ENCODE measurements around the gene PTPRE. TPM values are rescaled to one million over a fixed set of nuclear protein-coding genes. Genes with fewer than 3 reads are reported as not detected.

The PTPRE gene
- total and polyA plus RNA-seq, 7 donors, result 0.48 to 4.5 (median 2.7) TPM

DNA sequence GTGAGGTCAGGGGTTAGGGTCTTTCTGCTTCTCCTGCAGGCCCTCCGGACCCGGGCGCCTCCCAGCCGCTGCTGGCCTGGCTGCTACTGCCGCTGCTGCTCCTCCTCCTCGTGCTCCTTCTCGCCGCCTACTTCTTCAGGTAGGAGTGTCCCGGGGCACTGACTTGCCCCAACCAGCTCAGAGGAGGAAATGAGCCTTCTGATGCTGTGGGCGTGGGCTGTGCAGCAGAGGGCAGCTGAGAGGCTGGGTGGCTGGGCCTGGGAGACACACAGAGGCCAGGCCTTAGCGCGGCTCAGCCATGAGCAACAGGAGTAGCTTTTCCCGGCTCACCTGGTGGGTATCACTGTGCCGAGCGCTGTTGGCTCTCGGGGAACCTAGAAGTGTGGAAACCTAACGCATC, 140.4 kb downstream of the PTPRE start:
- Histone ChIP-seq H3K4me3 (peak overlapping the region; percentile 44), H3K4me1 (no peaks in the 10 kb centered on the region), H3K36me3 (ENCODE audit: insufficient read depth in 1 of 2, low read depth in 1 of 2) (no peaks in the 10 kb centered on the region), H3K27me3 (ENCODE audit: insufficient read depth in 3 of 3, low read length in 2 of 3) (peaks cover 0 to 3% (median 0%) of the 10 kb centered on the region in 3 donors), H3K27ac (no peak overlapping the region), H3K9me3 (no peaks in the 10 kb centered on the region)
- ATAC-seq (peak; percentile 52 to 74 (median 62)), DNase-seq (peak; percentile 55 to 80)
- intact Hi-C loops (cut with DNase I), result no loop called here
- 66 to 68% (median 67%) methylated on average over 17 of the region's 17 CpGs for WGBS, 3 donors
- TF ChIP-seq, protein P1, sequence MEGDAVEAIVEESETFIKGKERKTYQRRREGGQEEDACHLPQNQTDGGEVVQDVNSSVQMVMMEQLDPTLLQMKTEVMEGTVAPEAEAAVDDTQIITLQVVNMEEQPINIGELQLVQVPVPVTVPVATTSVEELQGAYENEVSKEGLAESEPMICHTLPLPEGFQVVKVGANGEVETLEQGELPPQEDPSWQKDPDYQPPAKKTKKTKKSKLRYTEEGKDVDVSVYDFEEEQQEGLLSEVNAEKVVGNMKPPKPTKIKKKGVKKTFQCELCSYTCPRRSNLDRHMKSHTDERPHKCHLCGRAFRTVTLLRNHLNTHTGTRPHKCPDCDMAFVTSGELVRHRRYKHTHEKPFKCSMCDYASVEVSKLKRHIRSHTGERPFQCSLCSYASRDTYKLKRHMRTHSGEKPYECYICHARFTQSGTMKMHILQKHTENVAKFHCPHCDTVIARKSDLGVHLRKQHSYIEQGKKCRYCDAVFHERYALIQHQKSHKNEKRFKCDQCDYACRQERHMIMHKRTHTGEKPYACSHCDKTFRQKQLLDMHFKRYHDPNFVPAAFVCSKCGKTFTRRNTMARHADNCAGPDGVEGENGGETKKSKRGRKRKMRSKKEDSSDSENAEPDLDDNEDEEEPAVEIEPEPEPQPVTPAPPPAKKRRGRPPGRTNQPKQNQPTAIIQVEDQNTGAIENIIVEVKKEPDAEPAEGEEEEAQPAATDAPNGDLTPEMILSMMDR (IDR thresholded peaks at IDR 0.05), result no peak

DNA sequence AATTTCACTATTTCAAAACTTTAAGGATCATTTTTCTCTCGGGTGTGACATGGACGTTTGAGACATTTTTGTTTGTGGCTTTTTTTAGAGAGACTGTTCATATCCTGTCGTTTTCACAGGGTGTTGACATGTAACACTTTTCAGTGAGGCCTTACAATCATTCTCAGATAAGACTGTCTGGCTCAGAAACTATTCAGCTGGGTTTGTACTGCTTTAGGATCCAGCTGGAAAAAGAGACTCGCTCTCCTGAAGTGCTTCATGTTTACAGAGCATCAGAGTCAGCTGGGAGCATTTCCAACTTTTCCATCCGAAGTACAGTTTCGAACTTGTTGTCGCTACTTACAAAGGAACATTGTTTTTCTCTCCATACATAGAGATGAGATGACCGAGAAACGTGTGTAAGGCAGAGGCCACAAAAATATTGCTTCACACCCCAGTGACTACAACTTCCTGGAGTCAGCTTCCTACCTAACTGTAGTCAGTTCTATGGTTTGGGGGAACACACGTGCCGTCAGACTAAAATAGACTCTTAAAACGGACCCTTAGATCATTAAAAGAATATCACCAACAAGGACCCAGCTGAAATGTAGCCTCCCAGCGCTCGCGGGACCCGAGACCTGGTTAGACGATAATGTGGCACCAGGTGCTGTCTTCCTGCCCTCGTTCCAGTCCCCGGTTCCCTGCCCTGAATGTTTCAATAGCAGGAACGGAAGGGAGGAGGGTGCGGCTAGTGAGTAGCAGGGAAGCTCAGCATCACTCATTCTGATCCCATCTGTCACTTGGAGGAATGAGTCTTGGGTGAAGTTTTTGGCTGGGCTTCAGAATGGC, 141.3 kb downstream of the PTPRE start:
- intact Hi-C loops (cut with DNase I), result no loop called here
- H3K4me1 ChIP-seq, result no peaks in the 10 kb centered on the region
- H3K9me3 ChIP-seq, result no peaks in the 10 kb centered on the region
- TF ChIP-seq, protein P1 (IDR thresholded peaks at IDR 0.05), result no peak
- H3K4me3 ChIP-seq, result peak overlapping the region; percentile 44
- 63 to 68% (median 64%) methylated on average over 21 of the region's 21 CpGs for WGBS, 3 donors
- peak in 2 of 4 donors; percentile 26 to 60 for ATAC-seq
- H3K36me3 ChIP-seq (ENCODE audit: insufficient read depth in 1 of 2, low read depth in 1 of 2), result no peaks in the 10 kb centered on the region
- no peak for DNase-seq
- H3K27me3 ChIP-seq (ENCODE audit: insufficient read depth in 3 of 3, low read length in 2 of 3), result peaks cover 0 to 3% (median 0%) of the 10 kb centered on the region in 3 donors
- no peak overlapping the region for H3K27ac ChIP-seq

DNA sequence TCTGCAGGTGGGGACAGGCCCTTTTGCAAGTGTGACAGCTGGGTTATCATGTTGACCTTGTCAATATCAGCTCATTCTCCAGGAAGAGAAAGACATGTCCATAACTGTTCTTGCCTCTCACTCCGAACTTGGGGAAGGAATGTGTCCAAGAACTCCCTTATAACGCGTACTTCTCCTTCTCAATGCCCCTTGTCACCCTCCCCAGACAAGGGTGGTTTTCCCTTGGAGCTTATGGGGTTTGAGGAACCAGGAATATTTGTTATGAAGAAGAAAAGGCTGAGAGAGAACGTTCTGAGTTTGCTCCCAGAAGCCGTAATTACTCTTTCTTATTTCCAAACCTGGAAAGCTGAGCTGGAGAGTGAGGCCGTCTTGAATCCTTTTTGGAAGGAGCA, 141.9 kb downstream of the PTPRE start:
- Histone ChIP-seq H3K4me3 (peak overlapping the region; percentile 44), H3K4me1 (no peaks in the 10 kb centered on the region), H3K9me3 (no peaks in the 10 kb centered on the region), H3K27ac (no peak overlapping the region), H3K27me3 (ENCODE audit: insufficient read depth in 3 of 3, low read length in 2 of 3) (peaks cover 0 to 3% (median 0%) of the 10 kb centered on the region in 3 donors), H3K36me3 (ENCODE audit: insufficient read depth in 1 of 2, low read depth in 1 of 2) (no peaks in the 10 kb centered on the region)
- TF ChIP-seq, protein P1 (IDR thresholded peaks at IDR 0.05), result no peak
- ATAC-seq (no peak), DNase-seq (no peak)
- WGBS, 3 donors, result 81 to 93% (median 87%) methylated on average over 6 of the region's 6 CpGs
- intact Hi-C loops (cut with DNase I), result no loop called here

GRCh38 chr10:128049226-128050120, 142.6 kb downstream of the PTPRE start:
- Histone ChIP-seq H3K4me1 (no peaks in the 10 kb centered on the region), H3K9me3 (no peaks in the 10 kb centered on the region), H3K4me3 (peak overlapping the region; percentile 44), H3K27ac (no peak overlapping the region), H3K27me3 (ENCODE audit: insufficient read depth in 3 of 3, low read length in 2 of 3) (peaks cover 0 to 3% (median 0%) of the 10 kb centered on the region in 3 donors), H3K36me3 (ENCODE audit: insufficient read depth in 1 of 2, low read depth in 1 of 2) (no peaks in the 10 kb centered on the region)
- ATAC-seq (no peak), DNase-seq (no peak)
- whole genome bisulfite sequencing, 3 donors, result 75 to 88% (median 81%) methylated on average over 23 of the region's 23 CpGs
- intact Hi-C loops (cut with DNase I), result no loop called here
- TF ChIP-seq, protein P1 (IDR thresholded peaks at IDR 0.05), result no peak
